NCI-H82 treated with DMSO at 0.1 percent for 48 hours (cell line): ENCODE measurements around the gene MTERF2.

Experiments used
- DNase-seq: peaks from one replicate; lab custom pipeline; 2025; ENCODE audit not compliant: unreplicated experiment; lab: John Stamatoyannopoulos, UW

Gene MTERF2

DNA sequence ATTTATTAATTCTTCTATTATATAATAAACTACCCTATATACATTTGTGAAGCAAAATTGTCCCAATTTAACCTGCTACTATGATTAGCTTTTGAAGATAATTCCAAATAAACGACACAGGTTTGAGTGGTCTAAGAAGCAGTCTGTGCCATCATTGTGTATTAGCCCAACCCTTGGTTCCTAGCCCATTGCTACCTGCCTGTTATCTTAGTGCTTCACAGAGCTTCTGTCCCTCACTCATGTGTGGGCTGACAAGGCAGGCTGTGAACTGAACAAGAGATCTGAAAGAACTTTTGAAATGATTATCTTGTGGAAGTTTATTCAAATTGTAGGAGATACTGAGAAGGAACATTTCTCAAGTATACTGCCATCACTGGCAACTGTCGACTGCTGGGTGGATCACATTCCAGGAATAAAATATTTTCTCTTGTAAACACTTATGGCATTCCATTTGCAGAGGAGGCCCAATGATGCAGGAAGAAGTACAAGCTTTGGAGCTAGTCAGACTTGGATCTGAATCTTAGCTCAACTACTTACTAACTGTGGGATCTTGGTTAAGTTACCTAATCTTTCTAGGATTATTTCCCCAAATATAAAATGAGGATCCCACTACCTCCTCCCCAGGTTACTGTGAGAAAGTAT is 7.8 kb upstream of the MTERF2 start:
- no peak for DNase-seq

DNA sequence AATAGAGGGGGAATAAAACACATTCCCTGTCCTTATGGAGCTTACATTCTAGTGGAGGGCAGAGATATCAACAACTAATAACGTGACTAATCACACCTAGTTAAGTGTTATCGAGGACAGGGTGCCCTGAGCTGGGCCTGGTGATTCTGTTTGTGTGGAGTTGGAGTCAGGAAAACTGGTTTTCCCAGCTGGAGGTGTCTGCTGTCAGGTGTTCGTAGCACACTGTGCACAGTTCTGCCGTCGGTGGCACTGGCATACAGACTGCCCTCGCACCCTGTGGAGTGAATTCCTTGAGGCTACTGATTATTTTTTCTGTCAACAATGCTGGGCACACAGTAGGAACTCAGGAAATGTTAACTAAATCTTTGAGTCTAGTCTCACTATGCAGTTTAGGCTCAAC is 900 bp upstream of the MTERF2 start:
- DNase-seq: no peak

DNA sequence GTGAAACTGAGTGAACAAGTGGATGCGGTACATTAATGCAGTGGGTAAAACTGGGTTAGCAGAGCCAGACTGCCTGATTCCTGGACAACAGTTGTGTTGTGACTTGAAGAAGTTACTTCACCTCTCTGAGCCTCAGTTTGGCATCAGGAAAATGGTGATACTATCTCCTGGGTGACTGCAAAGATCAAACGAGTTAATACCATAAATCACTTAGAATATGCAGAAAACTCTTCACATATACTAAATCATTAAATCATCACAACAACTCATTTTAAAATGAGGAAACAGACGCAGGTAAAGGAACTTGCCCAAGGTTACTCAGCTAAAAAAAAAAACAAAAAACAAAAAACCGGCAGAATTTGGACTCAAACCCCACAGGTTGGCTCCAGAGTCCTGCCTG is 811 bp downstream of the MTERF2 start:
- no peak for DNase-seq

DNA sequence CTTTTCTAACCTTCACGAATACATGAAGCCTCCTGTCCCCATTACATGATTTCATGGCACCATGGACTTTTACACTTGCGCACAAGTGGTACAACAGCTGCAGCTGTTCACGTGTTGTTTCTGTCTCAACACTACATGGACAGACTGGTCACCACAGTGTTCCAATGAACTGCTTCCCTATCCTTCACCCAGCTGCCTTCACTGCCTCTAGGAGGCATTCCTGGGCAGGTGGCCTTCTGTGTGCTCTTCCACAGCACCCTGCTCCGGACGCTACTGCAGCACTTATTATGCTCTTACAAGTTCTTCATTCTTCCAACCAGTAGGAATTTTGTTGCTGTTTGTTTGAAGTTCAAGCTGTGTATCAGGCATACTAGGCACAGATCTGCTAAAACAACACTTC is 1.5 kb downstream of the MTERF2 start:
- DNase-seq: no peak

GRCh38 chr12:106984588-106985137 is 2.3 kb downstream of the MTERF2 start:
- DNase-seq: no peak

DNA sequence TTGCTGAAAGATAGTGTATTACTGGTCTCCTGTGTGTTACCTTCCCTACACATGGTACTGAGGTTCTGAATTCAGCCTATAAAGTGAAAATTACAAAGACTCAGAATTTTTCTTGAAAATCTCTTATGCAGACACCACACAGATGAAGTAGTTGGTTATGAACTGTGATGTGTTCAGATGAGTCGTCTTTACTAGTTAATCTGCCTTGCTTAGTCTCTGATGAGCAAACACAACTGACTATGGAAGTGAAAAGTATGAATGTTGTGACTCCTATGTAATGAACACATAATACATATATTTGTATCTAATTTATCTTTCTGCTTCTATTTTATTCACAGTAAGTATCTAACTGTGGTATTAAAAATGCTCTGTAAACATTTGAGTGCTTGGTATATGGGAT is 4.7 kb downstream of the MTERF2 start:
- DNase-seq: no peak

- DNase-seq: no peak
Observed at GRCh38 chr12:106981788-106982187, 5.2 kb downstream of the MTERF2 start.

GRCh38 chr12:106980944-106981343 is 6.0 kb downstream of the MTERF2 start:
- DNase-seq: no peak

GRCh38 chr12:106978035-106978800 is 8.7 kb downstream of the MTERF2 start:
- no peak for DNase-seq

DNA sequence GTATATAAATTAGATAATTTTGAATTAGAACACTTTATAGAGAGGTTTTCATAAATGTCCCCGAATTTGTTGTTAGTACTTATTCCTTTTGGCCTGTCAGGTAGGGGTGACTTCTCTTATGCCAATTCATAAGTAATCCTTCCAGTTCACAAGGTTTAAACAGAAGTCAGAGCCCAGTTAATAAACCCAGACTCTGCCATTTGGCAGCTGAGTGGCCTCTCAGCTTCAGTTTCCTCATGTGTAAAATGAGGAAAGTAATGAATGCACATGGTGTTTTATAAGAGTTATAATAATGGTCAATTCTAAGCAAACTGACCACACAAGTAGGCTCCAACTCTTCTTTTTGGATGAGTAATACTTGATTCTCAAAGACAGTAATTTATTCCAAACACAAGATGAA is 10.3 kb downstream of the MTERF2 start:
- DNase-seq: no peak

DNA sequence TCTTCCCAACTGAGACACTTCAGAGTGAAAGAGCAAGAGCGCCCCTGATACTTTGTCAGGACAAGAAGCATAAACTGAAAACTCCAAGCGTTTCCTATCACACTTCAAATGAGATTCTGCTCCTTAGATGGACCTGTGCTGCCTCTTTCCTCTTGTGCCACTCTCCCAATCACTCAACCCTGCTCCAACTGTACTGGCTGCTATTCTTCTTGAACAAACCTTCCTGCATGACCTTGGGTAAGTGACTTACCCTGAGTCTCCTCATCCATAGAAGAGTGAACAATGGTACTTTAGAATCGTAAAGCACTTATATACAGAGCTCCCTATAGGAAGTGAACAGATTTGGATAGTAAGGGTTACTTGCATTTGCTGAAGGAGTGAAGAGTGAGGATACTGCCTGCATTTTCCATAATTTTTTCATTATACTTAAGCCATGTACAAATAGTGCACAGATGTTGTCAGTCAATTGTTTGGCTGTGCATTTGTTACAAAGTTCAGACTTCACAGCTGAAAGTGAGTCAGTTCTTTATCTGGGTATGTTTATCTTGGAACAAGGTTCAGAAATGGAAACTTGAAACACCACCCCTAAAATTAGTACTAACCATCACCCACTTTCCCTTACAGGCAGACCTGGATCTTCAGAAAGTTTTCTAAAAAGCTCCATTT is 10.8 kb downstream of the MTERF2 start:
- DNase-seq: no peak

DNA sequence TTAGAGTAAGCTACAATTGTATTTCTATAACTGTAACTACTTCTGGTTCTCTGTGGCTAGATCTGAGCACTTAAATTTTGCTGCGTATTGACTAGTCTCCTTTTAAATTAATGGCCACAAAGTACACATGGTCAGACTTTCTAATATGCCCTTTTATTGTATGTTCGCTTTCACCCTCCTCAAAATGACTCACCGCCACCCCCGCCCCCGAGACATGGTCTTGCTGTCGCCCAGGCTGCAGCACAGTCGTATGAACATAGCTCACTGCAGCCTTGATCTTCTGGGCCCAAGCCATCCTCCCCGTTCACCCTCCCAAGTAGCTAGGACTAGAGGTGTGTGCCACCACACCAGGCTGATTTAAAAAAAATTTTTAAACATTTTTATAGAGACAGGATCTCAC is 11.8 kb downstream of the MTERF2 start:
- DNase-seq: no peak

DNA sequence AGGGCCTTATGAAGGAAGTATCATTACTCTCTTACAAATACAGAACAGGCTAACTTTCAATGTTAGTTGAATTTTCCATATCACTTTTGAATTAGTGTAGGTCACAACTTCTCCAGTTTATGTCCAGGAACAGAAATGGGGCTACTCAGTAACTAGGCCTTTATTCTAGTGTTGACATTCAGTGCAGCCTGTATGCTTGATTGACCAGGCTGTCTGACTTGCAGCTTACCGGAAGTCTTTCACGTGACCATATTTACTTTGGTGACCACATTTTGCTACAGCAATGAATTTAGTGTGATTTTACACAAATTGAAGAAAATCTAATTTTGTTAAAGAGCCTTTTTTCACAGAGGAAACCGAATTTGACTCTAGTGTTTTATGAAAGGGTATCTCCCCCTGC is 12.4 kb downstream of the MTERF2 start:
- DNase-seq: no peak

- no peak for DNase-seq
Observed at GRCh38 chr12:106973545-106973944, 13.4 kb downstream of the MTERF2 start.

- no peak for DNase-seq
Observed at GRCh38 chr12:106971065-106971464, 15.9 kb downstream of the MTERF2 start.

DNA sequence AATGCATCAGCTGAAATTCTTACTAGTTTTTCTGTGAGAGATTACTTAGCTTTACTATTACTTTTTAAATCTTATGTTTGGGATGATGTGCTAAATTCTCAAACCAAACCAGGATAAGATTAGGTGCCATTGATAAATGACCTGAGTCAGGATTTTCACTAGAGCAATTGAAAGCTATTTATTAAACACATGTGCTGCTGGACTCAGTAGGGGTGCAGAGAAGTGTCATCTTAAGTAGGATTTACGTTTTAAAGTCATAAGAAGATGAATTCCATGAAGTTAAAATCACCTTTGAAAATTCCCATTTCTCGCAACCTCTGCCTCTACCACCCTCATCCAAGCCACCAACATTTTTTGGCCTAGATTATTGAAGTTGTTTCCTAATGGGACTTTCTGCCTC is 22.4 kb downstream of the MTERF2 start:
- DNase-seq: no peak

DNA sequence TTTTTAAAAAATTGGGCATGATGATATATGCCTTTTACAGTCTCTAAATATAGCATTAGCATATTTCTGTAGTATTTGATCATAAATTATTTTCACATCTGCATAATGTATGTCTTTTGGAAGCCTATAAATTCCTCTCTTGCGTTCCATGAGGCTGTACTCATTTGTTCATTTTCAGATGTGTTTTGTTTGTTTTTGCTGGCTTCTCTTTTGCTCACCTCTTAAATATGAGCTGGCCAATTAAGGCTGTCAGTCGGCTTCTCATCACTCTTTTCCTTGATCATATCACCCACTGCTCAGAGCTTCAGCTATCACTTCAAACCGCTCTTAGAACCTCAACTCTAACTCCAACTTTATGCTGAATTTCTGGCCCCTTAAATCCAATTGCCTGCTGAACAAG is 24.7 kb downstream of the MTERF2 start:
- no peak for DNase-seq

GRCh38 chr12:106960443-106960842 is 26.5 kb downstream of the MTERF2 start:
- no peak for DNase-seq

DNA sequence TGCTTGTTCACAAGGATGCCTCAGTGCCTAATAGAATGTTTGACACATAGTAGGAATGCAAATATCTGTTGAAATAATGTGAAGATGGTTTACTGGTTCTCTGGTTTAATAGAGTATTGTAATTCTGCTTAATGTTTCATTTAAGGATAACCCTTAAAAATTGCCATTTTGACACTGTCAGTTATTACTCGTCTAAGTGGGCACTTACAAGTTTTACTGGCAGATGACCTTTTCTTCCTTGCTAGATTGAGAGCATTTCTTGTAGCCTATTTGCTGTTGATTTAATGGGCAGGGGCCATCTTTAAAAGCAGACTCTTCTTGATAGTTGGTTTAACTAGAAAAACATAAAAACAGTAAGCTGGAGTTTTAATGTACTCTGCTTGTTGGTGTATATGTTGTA is 29.4 kb downstream of the MTERF2 start:
- no peak for DNase-seq

DNA sequence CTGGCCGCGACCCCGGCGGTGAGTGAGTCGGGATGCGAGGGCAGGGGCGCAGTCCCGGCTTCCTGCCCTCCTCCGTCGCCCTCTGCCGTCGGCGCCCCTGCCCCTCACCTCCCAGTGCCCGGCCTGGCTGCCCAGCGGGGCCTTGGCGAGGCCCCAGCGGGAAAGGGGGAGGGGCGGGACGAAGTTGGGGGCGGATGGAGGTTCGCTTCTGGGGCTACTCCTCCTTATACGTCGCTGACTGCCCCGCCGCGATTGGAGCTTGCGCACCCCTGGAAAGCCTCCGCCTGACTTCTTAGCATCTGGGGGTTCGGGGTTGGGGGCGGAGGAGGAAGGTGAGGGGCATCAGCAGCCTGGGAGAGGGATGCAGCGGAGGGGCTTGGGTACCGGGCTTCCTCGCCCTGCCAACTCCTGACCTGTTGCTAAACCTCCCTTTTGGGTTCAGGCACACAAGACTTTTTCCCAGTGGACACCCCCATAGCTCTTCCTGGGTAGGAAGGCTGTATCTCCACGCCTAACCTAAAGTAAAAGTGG is 30.8 kb downstream of the MTERF2 start:
- no peak for DNase-seq

DNA sequence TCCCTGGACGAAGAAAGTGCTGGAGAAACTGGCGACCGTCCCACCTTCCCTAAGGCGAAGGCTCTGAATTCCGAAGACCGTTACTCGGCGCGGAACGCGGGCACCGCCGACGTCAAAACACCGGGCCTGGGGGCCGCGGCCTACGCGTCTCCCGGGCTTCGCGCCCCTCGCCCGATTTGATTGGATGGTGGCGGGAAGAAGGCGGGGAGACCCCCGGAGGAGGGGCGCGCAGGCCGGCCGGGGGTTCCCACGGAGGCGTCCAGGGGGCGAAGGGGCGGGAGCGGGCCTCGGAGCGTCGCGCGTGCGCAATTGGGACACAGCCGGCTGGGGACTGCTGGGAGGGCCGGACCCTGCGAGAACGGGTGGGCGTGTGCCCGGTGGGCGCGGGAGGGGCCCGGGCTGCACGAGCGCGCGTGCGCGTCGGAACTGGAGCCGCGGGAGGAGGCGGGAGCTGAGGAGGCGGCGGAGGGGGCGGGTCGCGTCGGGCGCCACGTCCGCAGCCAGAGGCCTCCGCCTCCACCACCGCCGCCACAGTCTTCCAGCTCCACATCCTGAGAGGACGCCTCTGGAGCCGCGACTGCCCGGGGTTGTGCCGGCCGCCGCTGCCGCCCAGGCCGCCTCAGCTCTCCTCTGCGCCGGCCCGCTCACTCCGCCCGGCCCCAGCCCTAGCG is 31.4 kb downstream of the MTERF2 start, which contains the start of gene TMEM263:
Gene TMEM263, plus strand, starts transcription at position 531 of the 671 bp plus-strand sequence. CDS start 11,210 bp downstream, outside the sequence.
- DNase-seq: peak; percentile 92
